WTC11 (cell line): ENCODE results near the gene FRMD5. TPM values are rescaled to one million over a fixed set of nuclear protein-coding genes. Genes with fewer than 3 reads are reported as not detected.

Source experiments
- AFF4 ChIP-seq: sonication (generic); formaldehyde crosslinking; IDR thresholded peaks from 2 replicates; pipeline ENCODE4 v1.8.1; 2023; ENCODE audit warnings: mild to moderate bottlenecking, missing genetic modification reagents, borderline replicate concordance
- AR ChIP-seq: fragments of 250-450 bp; sonication (Bioruptor Pico); IDR thresholded peaks from 2 replicates; pipeline ENCODE4 v1.9.0; 2021; ENCODE audit warnings: mild to moderate bottlenecking
- ATF6 ChIP-seq: sonication (generic); formaldehyde crosslinking; IDR thresholded peaks from 2 replicates; pipeline ENCODE4 v1.8.1; 2023; ENCODE audit warnings: mild to moderate bottlenecking, missing genetic modification reagents
- CDX4 ChIP-seq: fragments of 250-450 bp; sonication (Bioruptor Pico); IDR thresholded peaks from 2 replicates; pipeline ENCODE4 v1.9.0; 2021; ENCODE audit warnings: moderate library complexity, mild to moderate bottlenecking, inconsistent platforms, borderline replicate concordance
- CREB1 ChIP-seq: sonication (generic); formaldehyde crosslinking; IDR thresholded peaks from 2 replicates; pipeline ENCODE4 v1.8.0; 2023; ENCODE audit warnings: mild to moderate bottlenecking, missing genetic modification reagents
- E2F4 ChIP-seq: sonication (generic); formaldehyde crosslinking; IDR thresholded peaks from 2 replicates; pipeline ENCODE4 v1.8.1; 2022; ENCODE audit warnings: low read depth, mild to moderate bottlenecking, moderate library complexity, missing genetic modification reagents, borderline replicate concordance
- E2F5 ChIP-seq: sonication (generic); formaldehyde crosslinking; IDR thresholded peaks from 2 replicates; pipeline ENCODE4 v1.8.1; 2022; ENCODE audit warnings: mild to moderate bottlenecking, moderate library complexity, missing genetic modification reagents
- EMX1 ChIP-seq: fragments of 250-450 bp; sonication (Bioruptor Pico); IDR thresholded peaks from 2 replicates; pipeline ENCODE4 v1.8.0; 2021; ENCODE audit warnings: mild to moderate bottlenecking
- FOXP1 ChIP-seq: sonication (generic); formaldehyde crosslinking; IDR thresholded peaks from 2 replicates; pipeline ENCODE4 v1.8.0; 2022; ENCODE audit warnings: missing genetic modification reagents, mild to moderate bottlenecking, moderate library complexity, borderline replicate concordance
- GRHL2 ChIP-seq: fragments of 250-450 bp; sonication (Bioruptor Pico); IDR thresholded peaks from 2 replicates; pipeline ENCODE4 v1.8.0; 2022; ENCODE audit warnings: mild to moderate bottlenecking, moderate library complexity; ENCODE audit not compliant: insufficient replicate concordance, severe bottlenecking
- HMGA2 ChIP-seq: fragments of 250-450 bp; sonication (Bioruptor Pico); IDR thresholded peaks from 2 replicates; pipeline ENCODE4 v1.4.0; 2021; ENCODE audit warnings: mild to moderate bottlenecking, moderate library complexity
- IRF1 ChIP-seq: sonication (generic); formaldehyde crosslinking; IDR thresholded peaks from 2 replicates; pipeline ENCODE4 v1.8.0; 2023; ENCODE audit warnings: missing genetic modification reagents
- PRRX2 ChIP-seq: fragments of 250-450 bp; sonication (Bioruptor Pico); IDR thresholded peaks from 2 replicates; pipeline ENCODE4 v1.8.0; 2021; ENCODE audit warnings: mild to moderate bottlenecking
- SMAD3 ChIP-seq: sonication (generic); formaldehyde crosslinking; IDR thresholded peaks from 2 replicates; pipeline ENCODE4 v1.8.0; 2022; ENCODE audit warnings: missing genetic modification reagents, mild to moderate bottlenecking, borderline replicate concordance
- SOX15 ChIP-seq: fragments of 250-450 bp; sonication (Bioruptor Pico); IDR thresholded peaks from 2 replicates; pipeline ENCODE4 v1.9.0; 2021; ENCODE audit warnings: mild to moderate bottlenecking
- SP1 ChIP-seq: sonication (generic); formaldehyde crosslinking; conservative IDR thresholded peaks from 2 replicates; pipeline ENCODE4 v1.8.1; 2022; ENCODE audit warnings: missing genetic modification reagents
- USF1 ChIP-seq: sonication (generic); formaldehyde crosslinking; IDR thresholded peaks from 2 replicates; pipeline ENCODE4 v1.8.0; 2022; ENCODE audit warnings: mild to moderate bottlenecking, missing genetic modification reagents
- ZMAT4 ChIP-seq: fragments of 250-450 bp; sonication (Bioruptor Pico); IDR thresholded peaks from 2 replicates; pipeline ENCODE4 v1.9.0; 2021; ENCODE audit warnings: mild to moderate bottlenecking
- ZNF219 ChIP-seq: sonication (generic); formaldehyde crosslinking; IDR thresholded peaks from 2 replicates; pipeline ENCODE4 v1.8.0; 2023; ENCODE audit warnings: missing genetic modification reagents, mild to moderate bottlenecking, borderline replicate concordance
- ZNF232 ChIP-seq: sonication (generic); formaldehyde crosslinking; IDR thresholded peaks from 2 replicates; pipeline ENCODE4 v1.8.0; 2022; ENCODE audit warnings: mild to moderate bottlenecking, missing genetic modification reagents
- ZNF317 ChIP-seq: sonication (generic); formaldehyde crosslinking; IDR thresholded peaks from 2 replicates; pipeline ENCODE4 v1.8.1; 2023; ENCODE audit warnings: low read depth, mild to moderate bottlenecking, moderate library complexity, missing genetic modification reagents, borderline replicate concordance
- ZSCAN18 ChIP-seq: fragments of 250-450 bp; sonication (Bioruptor Pico); IDR thresholded peaks from 2 replicates; pipeline ENCODE4 v2.1.2; 2022; ENCODE audit warnings: mild to moderate bottlenecking, moderate library complexity
- total RNA-seq: library from RNA; stranded (reverse); gene quantifications from 3 replicates; pipeline ENCODE4 v1.2.3, GENCODE V29; 2021

FRMD5 gene
- total RNA-seq, 1 experiment from 2014 or later, result 14.1 TPM

GRCh38 chr15:43826508-43827341 lies 368.3 kb downstream of the FRMD5 start, which contains the start of gene WDR76 (continued):
- no peak for TF ChIP-seq AFF4 (CRISPR knock-in tag)
- no peak for TF ChIP-seq ZMAT4 (CRISPR knock-in tag)
- TF ChIP-seq ZSCAN18 (CRISPR knock-in tag), result no peak
- TF ChIP-seq E2F4 (CRISPR knock-in tag), result peak; percentile 85; the same call in 1 of the 2 replicates
- TF ChIP-seq E2F5 (CRISPR knock-in tag), result peak; percentile 99
- no peak for TF ChIP-seq SOX15 (CRISPR knock-in tag)
- TF ChIP-seq EMX1 (CRISPR knock-in tag), result no peak
- no peak for TF ChIP-seq CDX4 (CRISPR knock-in tag)
- TF ChIP-seq ATF6, result no peak
- no peak for TF ChIP-seq GRHL2
- no peak for TF ChIP-seq ZNF317 (CRISPR knock-in tag)
- TF ChIP-seq USF1 (CRISPR knock-in tag), result peak; percentile 26; the same call in 1 of the 2 replicates
- peak; percentile 25; the same call in 1 of the 2 replicates for TF ChIP-seq SMAD3
- TF ChIP-seq PRRX2 (CRISPR knock-in tag), result 0 out of 2 replicates have a peak, but pooled peaks have one; percentile 15
- TF ChIP-seq SP1, result peak; percentile 78
- no peak for TF ChIP-seq ZNF219 (CRISPR knock-in tag)
- no peak for TF ChIP-seq HMGA2 (CRISPR knock-in tag)
- TF ChIP-seq FOXP1 (CRISPR knock-in tag), result peak; percentile 81; the same call in 1 of the 2 replicates
- TF ChIP-seq ZNF232, result peak; percentile 88
- no peak for TF ChIP-seq IRF1 (CRISPR knock-in tag)
- 0 out of 2 replicates have a peak, but pooled peaks have one; percentile 55 for TF ChIP-seq CREB1 (CRISPR knock-in tag)
- TF ChIP-seq AR (CRISPR knock-in tag), result no peak
